Mesendoderm (in vitro differentiated cells): ENCODE results near the gene ARL15.

Experiments used
- DNase-seq: peaks from one replicate; pipeline ENCODE4 v3.0.0; 2013
- H2AK5ac ChIP-seq: 2 replicates; pipeline ENCODE4 v1.6.1; 2013; ENCODE audit warnings: low read length, inconsistent platforms
- H2BK120ac ChIP-seq: 2 replicates; pipeline ENCODE4 v1.6.1; 2013; ENCODE audit warnings: low read depth, mild to moderate bottlenecking, low read length, moderate library complexity, mixed read lengths
- H2BK15ac ChIP-seq: replicated peaks from 2 replicates; pipeline ENCODE4 v1.6.1; 2013; ENCODE audit warnings: low read depth, mild to moderate bottlenecking, moderate library complexity
- H2BK5ac ChIP-seq: 2 replicates; pipeline ENCODE4 v1.6.1; 2013; ENCODE audit warnings: low read length, inconsistent platforms
- H3K18ac ChIP-seq: 2 replicates; pipeline ENCODE4 v1.6.1; 2013; ENCODE audit warnings: mild to moderate bottlenecking, low read length, mixed read lengths
- H3K23ac ChIP-seq: one replicate; pipeline ENCODE4 v1.6.1; 2013; ENCODE audit warnings: low read length
- H3K27ac ChIP-seq: 2 replicates; pipeline ENCODE4 v1.5.1; 2013; ENCODE audit warnings: low read depth, mild to moderate bottlenecking, inconsistent platforms, low read length, moderate library complexity
- H3K27me3 ChIP-seq: 2 replicates; pipeline ENCODE4 v1.6.1; 2013; ENCODE audit warnings: low read length, control low read depth, mild to moderate bottlenecking, inconsistent platforms; ENCODE audit not compliant: insufficient read depth, poor library complexity
- H3K36me3 ChIP-seq: 2 replicates; pipeline ENCODE4 v1.6.1; 2013; ENCODE audit warnings: low read length, inconsistent platforms; ENCODE audit not compliant: control insufficient read depth, insufficient read depth
- H3K4ac ChIP-seq: one replicate; pipeline ENCODE4 v1.6.1; 2013; ENCODE audit warnings: low read depth, mild to moderate bottlenecking, low read length, moderate library complexity
- H3K4me1 ChIP-seq: 2 replicates; pipeline ENCODE4 v1.6.1; 2013; ENCODE audit warnings: low read depth, low read length, inconsistent platforms; ENCODE audit not compliant: control insufficient read depth
- H3K4me2 ChIP-seq: 2 replicates; pipeline ENCODE4 v1.6.1; 2013; ENCODE audit warnings: low read length
- H3K4me3 ChIP-seq: 2 replicates; pipeline ENCODE4 v1.5.1; 2013; ENCODE audit warnings: mild to moderate bottlenecking, low read length
- H3K56ac ChIP-seq: one replicate; pipeline ENCODE4 v1.6.1; 2013; ENCODE audit warnings: low read length
- H3K79me1 ChIP-seq: 2 replicates; pipeline ENCODE4 v1.6.1; 2013; ENCODE audit warnings: low read length, inconsistent platforms
- H3K79me2 ChIP-seq: 2 replicates; pipeline ENCODE4 v1.6.1; 2013; ENCODE audit warnings: mild to moderate bottlenecking, low read length; ENCODE audit not compliant: control insufficient read depth, insufficient read depth
- H3K9ac ChIP-seq: 2 replicates; pipeline ENCODE4 v1.6.1; 2013; ENCODE audit warnings: low read length, inconsistent platforms
- H4K5ac ChIP-seq: one replicate; pipeline ENCODE4 v1.6.1; 2013; ENCODE audit warnings: low read length
- H4K8ac ChIP-seq: one replicate; pipeline ENCODE4 v1.6.1; 2013; ENCODE audit warnings: low read depth, mild to moderate bottlenecking, control low read depth, low read length, moderate library complexity
- WGBS: extraction: QIAGEN DNeasy Blood & Tissue Kit; methylation state at CpG from one replicate; pipeline ENCODE4 v1.1.7; 2013; ENCODE audit warnings: low lambda C conversion rate, missing lambda C conversion rate; ENCODE audit not compliant: insufficient coverage; ENCODE audit errors: extremely low coverage; 5-methylcytosine and 5-hydroxymethylcytosine counted together

ARL15 gene

DNA sequence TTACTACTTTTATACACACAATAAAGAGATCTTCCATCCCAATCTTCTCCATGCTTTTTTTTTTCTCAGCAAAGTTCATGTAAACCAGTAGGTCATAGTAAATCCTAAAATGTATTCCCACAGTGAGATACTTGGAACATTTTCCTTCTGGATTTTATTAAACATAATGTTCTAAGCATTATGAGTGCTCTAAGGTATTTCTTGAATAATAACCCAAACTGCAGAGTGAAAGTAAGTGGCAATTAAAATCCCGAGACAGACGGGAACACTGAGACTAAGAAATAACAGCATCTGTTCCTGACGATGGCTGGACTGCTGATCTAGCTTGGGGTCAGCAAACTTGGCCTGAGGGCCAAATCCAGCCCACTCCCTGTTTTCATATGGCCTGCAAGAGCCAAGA lies 359.8 kb downstream of the ARL15 start:
- Histone ChIP-seq H3K36me3 (no peaks in the 10 kb centered on the region), H3K23ac (no peak overlapping the region), H3K79me1 (no peaks in the 10 kb centered on the region), H3K56ac (no peak overlapping the region), H3K79me2 (no peaks in the 10 kb centered on the region), H3K4me2 (no peak overlapping the region), H3K4me1 (no peaks in the 10 kb centered on the region), H2BK15ac (no peak overlapping the region), H3K18ac (no peak overlapping the region), H2BK120ac (no peak overlapping the region), H3K9ac (no peak overlapping the region), H2AK5ac (no peak overlapping the region), H3K4me3 (no peak overlapping the region), H3K4ac (no peak overlapping the region), H3K27me3 (no peaks in the 10 kb centered on the region), H3K27ac (no peak overlapping the region), H2BK5ac (no peak overlapping the region), H4K8ac (no peak overlapping the region), H4K5ac (no peak overlapping the region)
- no peak for DNase-seq
- no CpG with 5 or more reads among the region's 3 CpGs for WGBS

GRCh38 chr5:53948598-53948997 lies 361.8 kb downstream of the ARL15 start:
- WGBS: no CpG with 5 or more reads among the region's 4 CpGs
- Histone ChIP-seq H2BK5ac (no peak overlapping the region), H3K56ac (no peak overlapping the region), H2BK15ac (no peak overlapping the region), H2BK120ac (no peak overlapping the region), H4K5ac (no peak overlapping the region), H3K4me2 (no peak overlapping the region), H3K4me3 (no peak overlapping the region), H3K79me2 (no peaks in the 10 kb centered on the region), H3K18ac (no peak overlapping the region), H3K27me3 (no peaks in the 10 kb centered on the region), H3K36me3 (no peaks in the 10 kb centered on the region), H4K8ac (no peak overlapping the region), H3K9ac (no peak overlapping the region), H3K23ac (no peak overlapping the region), H2AK5ac (no peak overlapping the region), H3K27ac (no peak overlapping the region), H3K4me1 (no peaks in the 10 kb centered on the region), H3K4ac (no peak overlapping the region), H3K79me1 (no peaks in the 10 kb centered on the region)
- no peak for DNase-seq

GRCh38 chr5:53946405-53947100 lies 363.8 kb downstream of the ARL15 start:
- no peak overlapping the region for H2AK5ac ChIP-seq
- no peaks in the 10 kb centered on the region for H3K27me3 ChIP-seq
- no peak overlapping the region for H4K8ac ChIP-seq
- no peak overlapping the region for H3K56ac ChIP-seq
- H2BK15ac ChIP-seq: no peak overlapping the region
- no peak overlapping the region for H3K18ac ChIP-seq
- no peak overlapping the region for H3K23ac ChIP-seq
- H3K9ac ChIP-seq: no peak overlapping the region
- H3K36me3 ChIP-seq: no peaks in the 10 kb centered on the region
- H3K4me3 ChIP-seq: no peak overlapping the region
- no peaks in the 10 kb centered on the region for H3K79me1 ChIP-seq
- H3K4me1 ChIP-seq: no peaks in the 10 kb centered on the region
- no peak overlapping the region for H3K27ac ChIP-seq
- WGBS: no CpG with 5 or more reads among the region's 5 CpGs
- no peak overlapping the region for H3K4ac ChIP-seq
- no peak overlapping the region for H2BK120ac ChIP-seq
- no peak overlapping the region for H2BK5ac ChIP-seq
- no peaks in the 10 kb centered on the region for H3K79me2 ChIP-seq
- no peak overlapping the region for H4K5ac ChIP-seq
- no peak overlapping the region for H3K4me2 ChIP-seq
- no peak for DNase-seq

DNA sequence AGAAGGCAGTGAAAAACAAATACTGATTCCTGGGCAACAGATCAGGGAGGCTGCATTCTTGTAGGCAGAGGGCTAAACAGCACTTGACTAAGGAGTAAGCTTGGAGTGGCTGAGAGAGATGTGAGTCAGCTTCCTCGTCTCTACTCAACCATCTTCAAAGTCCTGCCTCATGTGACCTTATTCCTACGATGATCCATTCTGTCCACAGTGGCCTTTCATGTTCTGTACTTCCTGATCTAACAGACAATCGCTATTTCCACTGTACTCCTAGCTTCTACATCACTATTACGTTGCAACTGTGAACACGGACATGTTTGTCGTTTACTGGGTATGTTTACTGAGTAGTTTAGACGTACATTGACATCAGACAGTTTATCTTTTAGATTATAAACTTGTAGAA lies 365.4 kb downstream of the ARL15 start:
- no CpG with 5 or more reads among the region's 7 CpGs for whole genome bisulfite sequencing
- H3K4me1 ChIP-seq: no peaks in the 10 kb centered on the region

DNA sequence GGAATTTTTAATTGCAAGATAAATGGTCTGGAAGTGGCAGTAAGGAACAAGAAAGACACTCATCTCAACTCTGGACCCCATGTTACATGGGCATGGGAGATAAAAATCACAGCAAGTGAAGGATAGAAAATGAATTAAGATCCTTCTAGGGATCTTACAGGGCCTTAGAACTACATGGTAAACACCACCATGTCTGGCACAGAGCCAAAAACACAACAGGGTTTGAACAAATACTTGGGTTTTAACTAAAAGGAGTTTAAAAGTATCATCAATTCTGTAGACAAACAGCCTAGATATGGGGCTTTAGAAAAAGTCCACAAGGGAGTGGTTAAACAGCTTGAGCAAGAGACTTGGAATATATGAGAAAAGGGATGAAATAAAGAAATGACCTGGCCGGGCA lies 366.4 kb downstream of the ARL15 start:
- no peak overlapping the region for H2BK120ac ChIP-seq

More for the DNA sequence above, 365.4 kb downstream of the ARL15 start:
- H2BK120ac ChIP-seq: no peak overlapping the region
- H3K36me3 ChIP-seq: no peaks in the 10 kb centered on the region
- no peak overlapping the region for H2BK5ac ChIP-seq
- no peak overlapping the region for H3K23ac ChIP-seq
- H3K4me3 ChIP-seq: no peak overlapping the region
- H3K56ac ChIP-seq: no peak overlapping the region
- H3K18ac ChIP-seq: no peak overlapping the region
- no peak overlapping the region for H4K5ac ChIP-seq
- no peak overlapping the region for H3K9ac ChIP-seq
- H4K8ac ChIP-seq: no peak overlapping the region
- H3K27ac ChIP-seq: no peak overlapping the region
- H3K4me2 ChIP-seq: no peak overlapping the region
- H2BK15ac ChIP-seq: no peak overlapping the region
- no peak overlapping the region for H3K4ac ChIP-seq
- H2AK5ac ChIP-seq: no peak overlapping the region
- no peaks in the 10 kb centered on the region for H3K79me1 ChIP-seq
- no peaks in the 10 kb centered on the region for H3K79me2 ChIP-seq
- peak; percentile 11 for DNase-seq
- no peaks in the 10 kb centered on the region for H3K27me3 ChIP-seq

DNA sequence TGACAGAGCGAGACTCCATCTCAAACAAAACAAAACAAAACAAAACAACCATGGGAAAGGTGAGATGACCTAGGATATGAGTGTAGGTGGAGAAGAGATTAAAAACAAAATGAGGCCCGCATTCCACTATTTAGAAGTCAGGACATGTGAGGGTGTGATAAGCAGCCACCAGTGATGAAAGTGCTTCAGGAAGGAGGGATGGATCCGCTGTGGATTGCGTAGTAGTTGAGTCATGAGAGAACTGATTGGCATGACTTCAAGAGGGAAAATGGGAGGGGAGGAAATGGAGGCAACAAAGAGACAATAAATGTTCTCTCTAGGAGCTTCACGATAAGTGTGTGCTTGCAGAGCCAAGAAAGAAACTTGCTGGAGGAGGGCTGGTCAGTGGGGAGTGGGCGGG lies 367.6 kb downstream of the ARL15 start:
- no peak overlapping the region for H3K4me3 ChIP-seq
- no peaks in the 10 kb centered on the region for H3K79me1 ChIP-seq
- H2BK120ac ChIP-seq: no peak overlapping the region
- H3K56ac ChIP-seq: no peak overlapping the region
- no peaks in the 10 kb centered on the region for H3K27me3 ChIP-seq
- H3K18ac ChIP-seq: no peak overlapping the region
- peak; percentile 73 for DNase-seq
- no CpG with 5 or more reads among the region's 6 CpGs for WGBS
- no peaks in the 10 kb centered on the region for H3K4me1 ChIP-seq
- H3K27ac ChIP-seq: no peak overlapping the region
- no peak overlapping the region for H2BK5ac ChIP-seq
- H4K5ac ChIP-seq: no peak overlapping the region
- H2AK5ac ChIP-seq: no peak overlapping the region
- H3K79me2 ChIP-seq: no peaks in the 10 kb centered on the region
- H3K36me3 ChIP-seq: no peaks in the 10 kb centered on the region
- no peak overlapping the region for H2BK15ac ChIP-seq
- no peak overlapping the region for H3K4ac ChIP-seq
- H3K23ac ChIP-seq: no peak overlapping the region
- H3K9ac ChIP-seq: no peak overlapping the region
- no peak overlapping the region for H4K8ac ChIP-seq
- H3K4me2 ChIP-seq: no peak overlapping the region

More for the DNA sequence above, 366.4 kb downstream of the ARL15 start:
- Histone ChIP-seq H3K4me2 (no peak overlapping the region), H3K4me1 (no peaks in the 10 kb centered on the region), H3K56ac (no peak overlapping the region), H2BK5ac (no peak overlapping the region), H3K4ac (no peak overlapping the region), H3K27me3 (no peaks in the 10 kb centered on the region), H4K8ac (no peak overlapping the region), H4K5ac (no peak overlapping the region), H3K23ac (no peak overlapping the region), H2AK5ac (no peak overlapping the region), H3K4me3 (no peak overlapping the region), H3K18ac (no peak overlapping the region), H3K9ac (no peak overlapping the region), H3K79me2 (no peaks in the 10 kb centered on the region), H3K36me3 (no peaks in the 10 kb centered on the region), H3K27ac (no peak overlapping the region), H2BK15ac (no peak overlapping the region), H3K79me1 (no peaks in the 10 kb centered on the region)
- DNase-seq: no peak
- WGBS: no CpG with 5 or more reads among the region's 1 CpG
